ENCODE measurements around the gene FPR1. TPM values are rescaled to one million over a fixed set of nuclear protein-coding genes. Genes with fewer than 3 reads are reported as not detected.

Gene FPR1
- total RNA-seq, 2 donors from 2014 or later: 0.69 to 2.5 TPM

DNA sequence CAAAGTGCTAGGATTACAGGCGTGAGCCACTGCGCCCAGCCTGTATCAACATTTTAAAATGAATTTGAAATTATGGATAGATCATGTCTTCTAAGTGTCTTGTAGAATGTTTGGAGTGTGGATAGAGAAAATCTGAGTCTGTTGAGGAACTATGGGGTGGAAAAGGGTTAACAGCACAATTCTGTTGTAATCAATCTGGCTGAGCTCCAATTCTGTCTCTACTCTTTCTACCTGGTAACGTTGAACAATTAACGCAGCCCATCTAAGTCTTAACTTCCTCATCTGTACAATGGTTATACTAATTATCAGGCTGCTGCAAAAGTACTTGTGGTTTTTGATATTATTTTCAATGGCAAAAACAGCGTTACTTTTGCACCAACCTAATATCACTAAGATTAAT is 13.4 kb upstream of the FPR1 start:
- no peak overlapping the region for H3K27ac ChIP-seq
- H3K9me3 ChIP-seq: no peaks in the 10 kb centered on the region
- no peaks in the 10 kb centered on the region for H3K27me3 ChIP-seq
- intact Hi-C loops (cut with DNase I): no loop called here
- no peak overlapping the region for H3K4me3 ChIP-seq
- no peak overlapping the region for H3K9ac ChIP-seq (ENCODE audit: low read depth in 2 of 2, low read length in 2 of 2)
- H3K4me1 ChIP-seq: no peaks in the 10 kb centered on the region
- H3K36me3 ChIP-seq: no peaks in the 10 kb centered on the region
- no peak for DNase-seq
- TF ChIP-seq, protein P1, sequence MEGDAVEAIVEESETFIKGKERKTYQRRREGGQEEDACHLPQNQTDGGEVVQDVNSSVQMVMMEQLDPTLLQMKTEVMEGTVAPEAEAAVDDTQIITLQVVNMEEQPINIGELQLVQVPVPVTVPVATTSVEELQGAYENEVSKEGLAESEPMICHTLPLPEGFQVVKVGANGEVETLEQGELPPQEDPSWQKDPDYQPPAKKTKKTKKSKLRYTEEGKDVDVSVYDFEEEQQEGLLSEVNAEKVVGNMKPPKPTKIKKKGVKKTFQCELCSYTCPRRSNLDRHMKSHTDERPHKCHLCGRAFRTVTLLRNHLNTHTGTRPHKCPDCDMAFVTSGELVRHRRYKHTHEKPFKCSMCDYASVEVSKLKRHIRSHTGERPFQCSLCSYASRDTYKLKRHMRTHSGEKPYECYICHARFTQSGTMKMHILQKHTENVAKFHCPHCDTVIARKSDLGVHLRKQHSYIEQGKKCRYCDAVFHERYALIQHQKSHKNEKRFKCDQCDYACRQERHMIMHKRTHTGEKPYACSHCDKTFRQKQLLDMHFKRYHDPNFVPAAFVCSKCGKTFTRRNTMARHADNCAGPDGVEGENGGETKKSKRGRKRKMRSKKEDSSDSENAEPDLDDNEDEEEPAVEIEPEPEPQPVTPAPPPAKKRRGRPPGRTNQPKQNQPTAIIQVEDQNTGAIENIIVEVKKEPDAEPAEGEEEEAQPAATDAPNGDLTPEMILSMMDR (IDR thresholded peaks at IDR 0.05): no peak

DNA sequence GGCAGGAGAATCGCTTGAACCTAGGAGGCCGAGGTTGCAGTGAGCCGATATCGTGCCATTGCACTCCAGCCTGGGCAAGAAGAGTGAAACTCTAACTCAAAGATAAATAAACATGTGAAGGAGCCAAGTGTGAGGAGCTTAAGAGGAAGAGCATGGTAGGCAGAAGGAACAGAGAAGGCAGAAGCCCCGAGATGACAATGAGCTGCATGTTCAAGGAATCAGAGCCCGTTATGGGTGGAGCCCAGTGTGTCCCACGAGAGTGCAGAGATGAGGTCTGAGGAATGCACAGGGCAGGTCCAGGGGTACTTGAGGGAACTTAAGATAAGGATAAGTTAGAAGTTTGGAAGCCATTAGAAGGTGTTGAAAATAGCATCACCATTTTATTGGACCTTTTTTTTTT is 10.0 kb upstream of the FPR1 start:
- H3K9me3 ChIP-seq: no peaks in the 10 kb centered on the region
- intact Hi-C loops (cut with DNase I): no loop called here
- H3K27me3 ChIP-seq: no peaks in the 10 kb centered on the region

DNA sequence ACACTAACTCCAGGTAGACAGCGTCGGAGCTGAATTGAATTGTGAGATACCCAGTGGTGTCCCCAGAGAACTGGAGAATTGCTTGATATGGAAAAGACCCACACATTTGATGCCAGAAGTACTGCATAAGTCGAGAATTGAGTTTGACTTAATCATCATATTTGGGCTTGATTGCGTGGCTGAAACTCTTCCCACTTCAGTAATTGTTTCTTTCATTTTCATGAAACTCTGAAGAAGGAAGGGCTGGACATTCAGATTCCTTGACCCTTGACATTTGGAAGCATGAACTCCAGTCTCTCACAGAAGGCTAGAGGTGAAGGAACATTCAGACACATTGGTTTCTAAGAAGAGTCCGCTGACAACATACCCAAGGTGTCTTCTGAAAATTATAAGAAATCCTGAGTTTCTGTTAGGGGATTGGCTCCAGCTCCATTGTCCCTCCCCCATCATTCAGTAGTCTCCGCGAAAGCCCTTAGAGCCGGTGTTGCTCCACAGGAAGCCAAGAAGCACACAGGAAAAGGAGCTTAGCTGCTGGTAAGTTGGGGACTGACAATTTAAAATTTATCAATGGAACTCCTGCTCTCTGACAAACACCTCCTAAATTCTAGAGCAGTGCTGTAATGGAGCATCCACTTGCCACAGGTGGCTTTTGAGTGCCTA is 9.1 kb upstream of the FPR1 start, which contains the start of gene FPR2:
TSS of gene FPR2 (plus strand) at position 484 of the 660 bp plus-strand sequence. CDS start 7,479 bp downstream, outside the sequence.
- DNase-seq: no peak
- Histone ChIP-seq H3K36me3 (no peaks in the 10 kb centered on the region), H3K27ac (no peak within 1 kb of the TSS), H3K27me3 (no peaks in the 10 kb centered on the region), H3K9ac (ENCODE audit: low read depth in 2 of 2, low read length in 2 of 2) (no peak within 1 kb of the TSS), H3K4me3 (no peak within 1 kb of the TSS), H3K4me1 (no peaks in the 10 kb centered on the region), H3K9me3 (no peaks in the 10 kb centered on the region)
- intact Hi-C loops (cut with DNase I): no loop called here
- TF ChIP-seq, protein P1 (IDR thresholded peaks at IDR 0.05): no peak

More for the DNA sequence above, 10.0 kb upstream of the FPR1 start:
- no peak for DNase-seq
- Histone ChIP-seq H3K27ac (no peak overlapping the region), H3K4me1 (no peaks in the 10 kb centered on the region), H3K4me3 (no peak overlapping the region), H3K9ac (ENCODE audit: low read depth in 2 of 2, low read length in 2 of 2) (no peak overlapping the region), H3K36me3 (no peaks in the 10 kb centered on the region)
- TF ChIP-seq, protein P1 (IDR thresholded peaks at IDR 0.05): no peak

DNA sequence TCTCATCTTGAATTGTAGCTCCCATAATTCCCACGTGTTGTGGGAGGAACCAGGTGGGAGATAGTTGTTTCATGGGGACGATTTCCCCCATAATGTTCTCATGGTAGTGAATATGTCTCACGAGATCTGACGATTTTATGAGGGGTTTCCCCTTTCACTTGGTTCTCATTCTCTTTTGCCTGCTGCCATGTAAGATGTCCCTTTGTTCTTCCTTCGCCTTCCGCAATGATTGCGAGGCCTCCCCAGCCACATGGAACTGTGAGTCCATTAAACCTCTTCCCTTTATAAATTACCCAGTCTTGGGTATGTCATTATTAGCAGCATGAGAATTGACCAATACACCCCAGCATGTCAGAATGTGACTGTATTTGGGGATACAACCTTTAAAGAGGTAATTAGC is 3.9 kb upstream of the FPR1 start:
- Histone ChIP-seq H3K4me1 (no peaks in the 10 kb centered on the region), H3K27me3 (no peaks in the 10 kb centered on the region), H3K36me3 (no peaks in the 10 kb centered on the region), H3K4me3 (no peak overlapping the region), H3K9me3 (no peaks in the 10 kb centered on the region), H3K27ac (no peak overlapping the region), H3K9ac (ENCODE audit: low read depth in 2 of 2, low read length in 2 of 2) (no peak overlapping the region)
- no peak for DNase-seq
- intact Hi-C loops (cut with DNase I): no loop called here
- TF ChIP-seq, protein P1 (IDR thresholded peaks at IDR 0.05): no peak

DNA sequence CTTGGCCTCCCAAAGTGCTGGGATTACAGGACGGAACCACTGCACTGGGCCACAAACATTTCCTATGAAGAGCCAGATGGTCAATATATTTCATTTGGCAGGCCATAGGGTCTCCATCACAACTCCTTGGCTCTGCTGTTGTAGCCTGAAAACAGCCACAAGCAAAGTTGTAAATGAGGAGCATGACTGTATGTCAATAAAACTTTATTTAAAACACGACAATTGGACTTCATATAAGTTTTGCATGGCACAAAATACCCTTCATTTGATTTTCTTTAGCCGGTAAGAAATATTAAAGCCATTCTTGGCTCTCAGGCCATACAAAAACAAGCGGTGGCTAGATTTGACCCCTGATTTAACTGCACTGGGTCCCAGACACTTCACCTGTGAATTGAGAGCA is 3.1 kb upstream of the FPR1 start:
- no peak overlapping the region for H3K27ac ChIP-seq
- intact Hi-C loops (cut with DNase I): no loop called here
- no peaks in the 10 kb centered on the region for H3K27me3 ChIP-seq

More for the DNA sequence above, 3.1 kb upstream of the FPR1 start:
- TF ChIP-seq, protein P1 (IDR thresholded peaks at IDR 0.05): no peak
- no peaks in the 10 kb centered on the region for H3K9me3 ChIP-seq
- H3K9ac ChIP-seq (ENCODE audit: low read depth in 2 of 2, low read length in 2 of 2): no peak overlapping the region
- no peak for DNase-seq
- H3K4me3 ChIP-seq: no peak overlapping the region
- no peaks in the 10 kb centered on the region for H3K4me1 ChIP-seq
- H3K36me3 ChIP-seq: no peaks in the 10 kb centered on the region

Data from colonic mucosa (tissue), 4 donors.